GM18909 (cell line): Measurements from ENCODE around the gene TMEM273.
"Not testable (repeated sequence)": the region's sequence is repeated elsewhere in the genome, so short reads cannot be mapped to it uniquely, and the experiment has no call there.

ENCODE experiments used
- ATAC-seq: cut with Tn5 transposase; IDR thresholded peaks from one replicate; pipeline ENCODE4 v1.9.1; 2021; ENCODE audit warnings: mild to moderate bottlenecking; ENCODE audit not compliant: unreplicated experiment, poor library complexity

The TMEM273 gene

DNA sequence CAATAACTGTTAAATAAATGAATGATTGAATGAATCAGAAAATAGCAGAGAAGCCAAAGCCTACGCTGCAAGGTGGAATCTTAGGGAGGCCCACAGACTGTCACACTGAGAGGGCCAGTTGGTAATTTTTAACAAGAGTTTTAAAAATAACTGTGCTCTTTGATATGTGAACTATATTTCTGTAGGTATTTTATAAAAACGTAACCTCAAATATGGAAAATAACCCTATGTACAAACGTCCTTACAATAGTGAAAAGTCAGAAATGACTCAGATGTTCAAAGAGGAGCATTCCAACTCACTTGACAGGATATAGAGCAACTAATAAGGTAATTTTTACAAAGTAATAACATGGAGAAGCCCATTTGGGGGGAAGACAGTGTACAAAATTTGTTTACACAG, 18.9 kb upstream of the TMEM273 start:
- ATAC-seq, result peak; percentile 69

DNA sequence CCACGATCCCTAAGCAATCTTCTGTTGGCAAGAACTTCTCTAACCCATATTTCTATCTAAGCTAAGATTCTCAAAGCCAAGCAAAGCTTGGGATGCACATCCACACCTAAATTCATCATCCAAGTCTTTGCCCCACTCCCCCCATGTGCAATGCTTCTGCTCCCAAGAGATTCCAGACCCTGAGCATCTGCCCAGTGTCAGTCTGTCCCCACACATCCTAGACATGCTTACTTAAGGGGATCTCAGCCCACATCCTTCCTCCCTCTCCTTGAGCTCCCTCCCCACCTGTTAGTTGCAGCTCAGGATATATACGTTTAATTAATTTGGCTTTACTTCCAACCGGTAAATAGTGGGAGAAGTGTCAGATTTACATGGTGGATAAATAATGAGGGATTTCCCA, 17.0 kb upstream of the TMEM273 start:
- no peak for ATAC-seq

DNA sequence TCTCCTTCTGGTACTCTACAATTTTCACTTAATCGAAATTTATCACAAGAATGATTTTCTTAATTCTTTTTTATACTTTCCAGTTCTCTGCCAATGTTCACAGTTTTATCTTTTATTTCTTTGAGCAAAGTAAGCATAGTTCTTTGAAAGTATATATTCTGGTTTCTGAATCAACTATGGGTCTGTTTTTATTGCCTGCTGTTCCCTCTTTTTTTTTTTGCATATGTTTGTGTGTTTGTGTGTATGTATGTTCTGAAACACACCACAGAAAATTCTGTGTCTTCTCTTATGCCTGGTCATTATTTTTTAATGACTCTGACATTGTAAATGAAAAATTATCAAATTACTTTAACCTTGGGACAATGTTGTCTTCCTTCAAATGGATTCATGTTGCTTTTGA, 15.9 kb upstream of the TMEM273 start:
- ATAC-seq, result no peak

DNA sequence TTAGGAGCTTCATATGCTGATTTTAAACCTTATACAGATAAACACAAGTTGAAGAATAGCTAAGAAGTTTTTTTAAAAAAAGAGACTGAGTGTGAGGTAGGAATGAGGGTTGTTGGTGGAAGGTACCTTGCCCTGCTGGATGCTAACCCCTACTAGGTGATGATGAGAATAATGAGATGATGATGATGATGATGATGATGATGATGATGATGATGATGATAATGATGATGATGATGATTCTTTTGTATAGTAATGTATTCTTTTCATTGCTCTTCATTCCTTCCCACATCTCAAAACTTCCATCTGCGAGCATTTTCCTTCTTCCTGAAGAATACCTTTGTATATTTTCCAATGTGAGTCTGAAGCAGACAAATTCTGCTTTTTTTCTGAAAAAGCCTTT, 14.1 kb upstream of the TMEM273 start:
- no peak for ATAC-seq

DNA sequence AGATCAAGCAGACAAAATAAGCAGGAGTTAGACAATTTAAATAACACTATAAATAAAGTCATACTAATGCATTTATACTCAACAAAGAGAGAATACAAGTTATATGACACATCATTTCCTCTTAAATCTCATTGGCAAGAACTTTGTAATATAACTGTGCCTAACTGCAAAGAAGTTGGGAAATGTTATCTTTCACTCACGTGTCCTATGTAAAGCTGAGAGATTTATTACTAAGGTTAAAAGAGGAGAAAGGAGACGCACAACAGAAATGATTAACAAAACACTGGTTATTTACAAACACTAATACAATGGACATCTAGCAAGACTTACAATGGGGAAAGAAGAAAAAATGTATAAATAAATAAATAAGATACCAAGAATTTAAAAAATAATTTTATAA, 12.7 kb upstream of the TMEM273 start:
- ATAC-seq, result no peak

DNA sequence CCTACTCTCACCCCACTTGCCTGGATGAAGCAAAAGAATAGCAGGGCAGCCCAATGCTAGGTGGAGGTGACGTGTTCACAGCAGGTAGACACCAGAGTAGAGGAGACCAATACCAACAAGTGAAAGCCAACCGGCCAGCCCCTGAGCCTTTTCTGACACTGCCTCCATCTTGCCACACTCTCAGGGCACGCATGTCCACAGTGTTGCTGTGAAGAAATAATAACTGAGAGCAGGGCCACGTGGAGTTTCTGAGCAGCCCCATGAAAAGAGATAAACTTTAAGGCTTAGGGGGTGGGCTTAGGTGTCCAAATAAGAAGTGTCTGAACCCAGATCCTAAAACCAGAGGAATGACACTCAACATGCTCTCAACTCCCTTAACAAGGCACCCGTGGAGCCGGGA, 9.0 kb upstream of the TMEM273 start:
- ATAC-seq, result no peak

DNA sequence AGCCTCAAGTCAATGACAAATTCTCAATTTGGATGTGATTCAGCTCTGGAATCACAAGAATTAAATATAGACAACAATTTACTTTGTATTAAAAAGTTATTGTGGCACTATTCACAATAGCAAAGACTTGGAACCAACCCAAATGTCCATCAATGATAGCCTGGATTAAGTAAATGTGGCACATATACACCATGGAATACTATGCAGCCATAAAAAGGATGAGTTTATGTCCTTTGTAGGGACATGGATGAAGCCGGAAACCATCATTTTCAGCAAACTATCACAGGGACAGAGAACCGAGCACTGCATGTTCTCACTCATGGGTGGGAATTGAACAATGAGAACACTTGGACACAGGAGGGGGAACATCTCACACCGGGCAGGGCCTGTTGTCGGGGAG, 7.7 kb upstream of the TMEM273 start:
- ATAC-seq, result not testable (repeated sequence)

DNA sequence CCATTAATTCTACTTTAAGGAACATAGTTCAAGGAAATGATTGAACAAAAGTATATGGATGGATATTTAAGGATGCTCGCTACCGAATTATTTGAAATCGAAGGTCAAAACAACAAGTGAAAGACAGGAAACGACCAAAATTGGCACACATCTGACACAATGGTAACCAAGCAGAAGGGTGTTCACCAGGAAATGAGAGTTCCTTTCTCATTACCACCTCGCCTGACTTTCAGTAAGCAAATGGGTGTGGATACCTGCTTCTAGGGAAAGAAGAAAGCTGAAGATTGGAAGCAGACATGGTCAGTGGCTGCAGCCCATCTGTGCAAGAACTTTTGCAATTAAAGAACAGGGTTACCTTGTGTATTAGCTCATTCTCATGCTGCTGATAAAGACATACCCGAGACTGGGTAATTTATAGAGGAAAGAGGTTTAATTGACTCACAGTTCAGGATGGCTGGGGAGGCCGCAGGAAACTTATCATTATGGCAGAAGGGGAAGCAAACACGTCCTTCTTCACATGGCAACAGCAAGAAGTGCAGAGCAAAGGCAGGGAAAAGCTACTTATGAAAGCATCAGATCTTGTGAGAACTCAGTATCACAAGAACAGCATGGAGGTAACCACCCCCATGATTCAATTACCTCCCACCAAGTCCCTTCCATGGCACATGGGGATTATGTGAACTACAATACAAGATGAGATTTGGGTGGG, 6.2 kb upstream of the TMEM273 start:
- ATAC-seq, result no peak

DNA sequence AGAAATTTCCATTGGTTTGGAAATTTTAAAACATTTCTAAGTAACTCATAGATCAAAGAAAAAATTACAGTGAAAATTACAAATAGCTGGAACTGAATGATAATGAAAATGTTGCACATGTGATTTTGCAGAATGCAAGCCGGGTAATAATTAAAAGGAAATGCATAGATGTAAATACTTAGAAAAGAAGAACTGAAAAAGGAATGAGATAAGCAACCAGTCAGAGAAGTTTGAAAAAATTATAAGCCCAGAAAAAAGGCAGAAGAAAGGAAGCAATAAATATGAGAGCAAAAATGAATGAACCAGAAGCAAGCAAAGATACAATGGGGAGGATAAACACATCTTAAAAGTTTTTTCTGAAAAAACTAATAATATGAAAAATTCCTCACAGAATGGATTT, 3.2 kb upstream of the TMEM273 start:
- ATAC-seq, result no peak

DNA sequence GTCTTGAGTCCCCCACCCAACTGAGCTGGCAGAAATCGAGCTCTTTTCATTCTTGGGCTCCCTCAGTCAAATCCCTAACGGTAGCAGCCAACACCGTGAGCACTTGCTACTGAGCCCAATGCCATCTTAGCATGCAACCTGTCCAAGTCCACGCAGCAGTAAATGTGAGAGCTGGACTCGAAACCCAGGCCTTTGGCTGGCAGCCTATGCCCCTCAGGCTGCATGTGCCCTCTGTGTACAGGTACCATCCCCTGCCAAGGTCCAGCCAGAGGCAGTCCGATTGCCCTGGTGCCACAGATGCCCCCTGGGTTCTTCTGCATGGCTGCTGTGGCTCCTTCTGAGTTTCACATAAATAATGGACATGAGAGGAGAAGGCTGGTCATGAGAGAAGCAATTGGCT, 1.2 kb upstream of the TMEM273 start:
- ATAC-seq, result no peak

DNA sequence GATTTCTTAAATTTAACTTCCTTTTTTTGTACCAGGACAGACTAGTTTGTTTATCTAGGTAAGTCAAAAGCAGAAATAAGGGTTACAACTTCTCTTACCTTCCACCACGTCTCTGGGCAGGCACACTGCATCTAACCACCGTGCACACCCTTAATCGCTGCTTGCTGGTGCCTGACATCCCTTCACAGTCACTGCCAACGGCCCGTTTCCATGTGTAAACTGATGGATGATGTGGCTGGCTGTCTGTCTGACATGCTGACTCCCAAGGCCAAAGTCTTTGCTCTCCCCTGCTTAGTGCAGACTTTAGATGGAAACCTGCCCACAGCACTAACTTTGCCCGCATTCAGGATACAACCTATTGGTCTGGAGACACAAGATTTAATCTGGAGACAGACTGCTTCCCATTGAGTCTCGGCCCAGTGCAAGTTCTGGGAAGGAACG, 1.1 kb downstream of the TMEM273 start:
- ATAC-seq, result no peak

DNA sequence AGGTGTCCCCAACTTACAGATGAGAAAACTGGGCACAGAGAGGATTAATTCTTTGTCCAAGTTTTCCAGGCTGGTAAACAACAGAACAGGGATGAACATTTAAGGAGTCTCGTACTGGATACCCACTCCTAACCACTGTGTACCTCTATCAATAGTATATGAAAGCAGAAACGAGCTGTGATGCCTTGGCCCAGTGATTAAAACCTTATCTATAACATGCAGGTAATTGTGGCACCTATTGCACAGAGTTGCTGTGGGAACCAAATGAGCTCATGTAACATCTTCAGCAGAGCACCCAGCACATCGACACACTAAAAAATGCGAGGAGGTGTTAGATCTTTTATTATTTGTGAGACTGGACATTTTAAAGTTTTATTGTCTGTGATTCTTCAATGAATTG, 1.6 kb downstream of the TMEM273 start:
- ATAC-seq, result no peak

DNA sequence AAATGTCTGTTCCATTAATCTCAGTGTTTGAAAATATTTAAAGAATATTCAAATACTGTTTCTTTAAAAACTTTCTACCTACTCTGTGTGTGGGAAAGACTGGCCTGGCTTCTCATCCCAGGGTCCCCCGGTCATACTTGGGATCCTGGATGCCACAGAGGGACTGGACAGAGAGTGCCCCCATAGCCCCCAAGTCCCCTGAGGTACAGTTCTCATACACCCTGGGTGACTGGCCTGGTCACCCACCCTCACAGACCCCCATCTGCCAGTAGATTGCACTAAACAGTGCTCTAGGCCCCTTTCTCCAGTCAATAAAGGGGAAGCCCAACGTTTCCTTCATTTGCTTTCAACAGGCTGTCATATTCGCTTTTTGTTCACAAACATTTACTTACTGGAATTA, 3.0 kb downstream of the TMEM273 start:
- no peak for ATAC-seq

DNA sequence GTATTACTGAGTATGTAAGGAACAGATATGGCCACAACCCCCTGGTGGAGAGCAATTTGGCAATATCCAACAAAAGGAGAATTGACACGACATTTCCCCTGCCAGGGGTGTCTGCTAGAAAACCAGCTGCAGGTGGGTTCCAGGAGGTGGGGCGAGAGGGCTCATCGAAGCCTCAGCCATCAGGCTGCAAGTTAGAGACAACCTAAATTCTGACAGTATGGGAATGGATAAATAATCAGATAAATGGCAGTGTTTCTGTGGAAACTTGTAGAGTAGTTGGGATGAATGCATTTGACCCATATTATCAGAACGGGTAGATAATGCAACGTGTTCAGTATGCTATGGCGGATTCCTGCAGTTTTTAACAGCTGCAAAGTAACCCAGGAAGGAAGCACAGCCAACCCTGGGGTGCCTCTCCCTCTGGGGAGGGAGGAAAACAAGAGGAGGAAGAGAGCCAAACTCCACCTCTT, 3.5 kb downstream of the TMEM273 start:
- ATAC-seq, result no peak

DNA sequence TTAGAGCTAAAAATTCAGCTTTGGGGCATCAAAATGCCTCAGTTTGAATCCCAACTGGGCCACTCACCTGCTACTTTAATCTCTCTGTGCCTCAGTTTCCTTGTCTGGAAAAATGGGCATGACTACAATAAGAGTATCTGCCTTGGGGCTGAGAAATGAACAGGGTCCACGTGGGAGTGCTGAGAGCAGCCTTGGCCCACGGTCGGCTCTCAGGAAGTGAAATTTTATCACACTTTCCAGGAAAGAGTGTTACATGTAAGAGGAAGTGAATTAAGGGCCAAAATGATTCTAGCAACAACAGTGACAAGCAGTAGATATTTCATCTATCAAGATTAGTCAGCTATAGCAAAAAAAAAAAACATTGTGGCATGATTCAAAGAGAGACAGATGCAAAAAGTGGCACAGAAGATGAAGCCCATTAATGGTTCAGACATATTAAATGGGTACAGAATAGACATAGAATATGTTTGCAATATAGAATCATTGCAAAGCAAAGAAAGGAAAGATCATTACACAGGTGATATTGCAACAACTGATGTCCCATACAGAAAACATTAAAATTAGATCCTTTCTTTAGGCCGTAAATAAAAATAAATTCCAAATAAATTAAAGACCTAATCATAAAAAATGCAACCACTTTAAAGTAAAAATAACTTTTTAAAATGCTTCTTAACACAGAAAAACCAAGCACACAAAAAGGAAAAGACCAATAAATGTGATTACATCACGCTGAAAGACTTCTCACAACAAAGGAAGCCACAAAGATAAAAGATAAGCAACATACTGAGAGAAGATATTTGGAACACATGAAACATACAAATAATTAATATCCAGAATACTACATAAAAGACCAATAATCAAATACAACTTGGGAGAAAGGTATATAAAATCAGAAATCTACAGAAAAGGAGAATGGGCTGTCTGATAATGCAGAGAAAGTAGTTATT, 4.3 kb downstream of the TMEM273 start:
- ATAC-seq, result no peak

DNA sequence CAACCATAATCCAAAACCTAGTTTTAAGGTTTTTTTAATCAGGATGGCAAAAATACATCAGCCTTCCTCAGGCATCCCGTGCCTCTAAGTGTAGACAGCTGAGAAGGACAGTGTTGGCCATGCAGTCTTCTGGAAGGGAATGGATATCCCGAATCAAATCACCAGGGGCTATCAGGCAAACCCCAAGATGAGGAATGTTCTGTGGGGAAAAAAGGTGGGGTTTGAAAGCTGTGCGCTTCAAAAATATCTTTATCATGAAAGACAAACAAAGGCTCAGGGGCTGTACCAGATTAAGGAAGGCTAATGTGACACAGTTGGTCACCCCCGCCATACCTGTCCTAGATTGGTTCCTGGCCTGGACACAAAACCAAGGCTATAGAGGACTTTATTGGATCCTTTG, 5.4 kb downstream of the TMEM273 start:
- ATAC-seq, result no peak

DNA sequence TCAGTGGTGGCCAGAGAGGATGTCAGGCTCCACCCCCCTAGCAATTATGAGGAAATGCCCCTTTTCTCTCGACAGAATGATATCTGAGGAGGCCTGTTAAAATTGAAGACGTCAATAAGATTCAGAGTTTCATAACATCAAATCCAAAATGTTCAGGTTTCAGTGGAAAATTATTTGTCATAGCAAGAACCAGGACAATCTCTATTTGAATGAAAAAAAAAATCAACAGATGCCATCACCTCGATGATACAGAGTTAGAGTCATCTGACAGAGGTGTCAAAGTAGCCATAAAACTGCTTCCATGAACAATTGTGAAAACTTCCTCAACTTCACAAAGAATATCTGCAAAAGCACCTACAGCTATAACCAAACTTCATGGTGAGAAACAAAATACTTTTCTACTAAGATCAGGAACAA, 7.7 kb downstream of the TMEM273 start:
- ATAC-seq, result no peak

DNA sequence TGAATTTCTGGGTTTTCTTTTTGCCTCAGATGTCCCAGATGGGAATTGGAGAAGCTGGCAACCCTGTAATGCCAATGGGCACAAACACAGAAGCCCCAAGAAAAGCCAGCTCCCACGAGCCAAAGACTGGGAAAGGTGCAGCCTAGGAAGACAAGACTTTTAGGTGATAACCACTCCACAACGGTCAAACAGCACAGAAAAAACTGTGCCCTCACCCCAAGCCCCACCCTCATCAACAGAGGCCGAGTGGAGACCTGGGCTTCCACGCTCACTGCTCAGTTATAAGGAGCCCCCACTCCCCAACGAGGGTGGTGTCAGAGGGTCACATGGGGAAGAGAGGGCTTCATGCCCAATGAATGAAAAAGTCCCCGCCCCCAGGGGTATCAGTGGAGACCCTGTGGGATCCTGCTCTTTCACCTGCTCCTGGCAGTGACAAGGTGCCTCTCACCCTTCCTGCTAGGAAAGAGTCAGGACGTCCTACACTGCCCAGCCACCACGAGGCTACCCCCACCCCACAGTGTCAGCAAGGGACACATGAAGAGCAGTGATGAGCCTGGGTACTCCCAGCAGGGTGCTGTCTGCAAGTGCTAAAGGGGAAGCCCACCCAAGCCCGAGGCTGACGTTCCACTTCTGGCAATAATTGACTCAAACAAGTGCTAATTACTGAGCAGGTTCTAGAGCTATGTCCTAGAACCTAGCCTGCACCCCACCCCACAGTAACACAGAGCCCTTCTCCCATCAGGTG, 8.3 kb downstream of the TMEM273 start:
- ATAC-seq, result no peak

DNA sequence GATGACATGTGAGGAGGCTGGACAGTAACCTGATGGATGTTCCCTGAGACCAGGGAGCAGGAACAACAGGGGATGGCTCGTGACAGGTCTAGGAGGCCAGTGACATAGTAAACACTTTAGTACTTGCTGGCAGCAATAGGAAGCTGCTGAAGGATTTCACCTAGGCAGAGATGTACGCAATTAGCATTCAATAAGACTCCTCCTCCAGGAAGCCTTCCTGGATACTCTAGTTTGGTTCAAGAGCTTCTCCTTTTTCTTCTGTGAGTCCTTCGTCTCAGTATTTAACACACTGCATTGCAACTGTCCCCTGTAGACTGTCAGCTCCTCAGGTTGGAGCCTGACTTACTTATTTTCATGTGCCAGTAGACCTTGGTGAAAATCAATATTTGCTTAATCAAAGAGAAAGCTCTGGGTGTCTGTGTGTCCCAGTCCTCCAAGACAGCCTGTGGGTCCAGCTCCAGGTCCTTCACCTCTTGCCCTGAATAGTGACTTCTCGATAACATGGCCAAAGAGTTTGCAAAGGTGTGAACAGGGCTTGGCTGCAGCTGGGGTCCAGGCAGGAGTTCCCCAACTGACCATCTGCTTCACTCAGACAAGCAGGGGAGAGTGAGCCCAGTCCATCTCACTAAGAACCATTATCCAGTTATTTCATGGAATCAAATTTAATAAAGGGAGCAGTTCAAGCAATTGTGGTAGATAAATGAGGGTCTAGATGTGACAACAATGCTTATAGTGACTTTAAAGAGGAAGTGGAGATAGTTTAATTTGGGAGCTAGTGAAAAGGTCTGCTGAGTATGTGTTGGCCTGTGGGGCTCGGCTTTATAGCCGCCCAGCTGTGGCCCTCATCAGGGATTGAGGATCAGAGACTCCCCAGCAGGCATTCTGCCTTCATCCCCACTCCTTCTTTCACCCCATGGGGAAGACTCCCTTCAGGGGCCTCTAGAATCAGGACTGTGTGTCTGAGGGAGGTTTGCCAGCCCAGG, 9.4 kb downstream of the TMEM273 start:
- ATAC-seq, result no peak
